Right cardiac atrium (tissue), 5 donors: Measurements from ENCODE around the gene CACNA1D. TPM values are rescaled to one million over a fixed set of nuclear protein-coding genes. Genes with fewer than 3 reads are reported as not detected.

Source experiments
- ATAC-seq, 2 donors: fragments of 200-7000 bp; cut with Tn5 transposase; one replicate each; pipeline versions ENCODE4 v1.8.0 to v1.9.1; 2020; ENCODE audit warnings: moderate library complexity in 2 of 2, mild to moderate bottlenecking in 1 of 2
- DNase-seq, 3 donors: peaks; one replicate each; pipeline ENCODE4 v3.0.0-alpha.2; 2020
- H3K27ac ChIP-seq: one replicate; pipeline ENCODE4 v1.5.1; 2013; ENCODE audit warnings: mild to moderate bottlenecking, low read length, control low read depth, moderate library complexity
- H3K27me3 ChIP-seq: one replicate; pipeline ENCODE4 v1.6.1; 2013; ENCODE audit not compliant: control insufficient read depth, insufficient read depth
- H3K4me1 ChIP-seq: one replicate; pipeline ENCODE4 v1.6.1; 2013; ENCODE audit warnings: low read length; ENCODE audit not compliant: control insufficient read depth, insufficient read depth
- H3K4me3 ChIP-seq: one replicate; pipeline ENCODE4 v1.5.1; 2013; ENCODE audit warnings: low read length, control low read depth
- H3K9me3 ChIP-seq: one replicate; pipeline ENCODE4 v1.6.1; 2013; ENCODE audit warnings: low read length; ENCODE audit not compliant: control insufficient read depth
- WGBS: extraction: QIAGEN DNeasy Blood & Tissue Kit; methylation state at CpG from one replicate; pipeline ENCODE4 v1.1.7; 2013; 5-methylcytosine and 5-hydroxymethylcytosine counted together
- intact Hi-C, 4 donors: fragments of 100-400 bp; cut with DNase I; formaldehyde crosslinking; loops; one replicate each; pipeline versions ENCODE4 v1.11.0 to v1.14.0; 2022 to 2023
- polyA plus RNA-seq: library from polyadenylated mRNA; stranded (reverse); fragments of 200-250 nt; gene quantifications from one replicate; pipeline ENCODE4 v1.2.3, GENCODE V29; 2013
- total RNA-seq, 4 donors: library from RNA; stranded (reverse); fragmentation: NEBNext Ultra II Directional; extraction: Animal tissue kit (Norgen Biotek cat#: 25700); gene quantifications; one replicate each; pipeline ENCODE4 v1.2.1, GENCODE V29; 2021
- donor health status: healthy with polysubstance abuse.
- donor health status: DM: no; HTN: yes; CAD: no.
- donor health status: DM: no; HTN: no; CAD: no.
- donor health status: DM: no; HTN: yes; CAD: no; lungs with severe emphysema.
- donor health status: DM: yes; HTN: yes; CAD: no.

CACNA1D gene
- total and polyA plus RNA-seq, 5 donors: 3.7 to 11.3 (median 10.4) TPM

DNA sequence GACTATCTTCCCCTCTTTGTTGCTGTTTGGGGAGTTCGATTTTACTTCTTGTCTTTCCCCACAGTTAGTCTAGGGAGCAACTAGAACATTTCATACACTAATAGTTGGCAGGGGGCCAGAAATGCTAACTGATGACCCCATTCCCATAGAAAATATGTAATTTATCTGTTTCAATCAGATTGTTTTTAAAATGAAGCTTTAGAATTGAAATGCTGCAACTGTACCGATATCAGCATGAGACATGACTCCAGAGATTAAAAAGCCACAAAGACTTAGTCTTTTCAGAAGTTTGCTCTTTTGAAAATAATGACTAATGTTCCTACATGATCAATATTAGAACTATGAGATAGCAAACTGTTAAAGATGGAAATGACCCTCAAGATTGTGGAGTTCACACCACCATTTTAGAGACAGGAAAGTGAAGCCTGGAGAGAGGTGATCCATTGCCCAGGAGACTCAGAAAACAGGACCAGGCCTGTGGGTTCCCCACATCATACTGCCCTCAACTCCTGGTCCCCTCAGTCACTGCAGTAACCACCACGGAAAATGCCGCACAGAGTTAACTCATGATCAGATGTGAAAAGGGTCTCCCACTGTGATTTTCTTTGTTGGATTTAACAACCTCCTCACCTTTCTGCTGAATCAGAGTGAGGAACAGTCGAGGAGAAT lies 221.5 kb downstream of the CACNA1D start:
- no peaks in the 10 kb centered on the region for H3K27me3 ChIP-seq
- H3K4me3 ChIP-seq: no peak overlapping the region
- intact Hi-C loops: loop anchor here in 2 of 4 donors (10.0 kb wide), 1 partner anchor 341 kb away; no protein-coding TSS in a partner anchor
- peaks cover 8% of the 10 kb centered on the region for H3K4me1 ChIP-seq
- H3K9me3 ChIP-seq: no peaks in the 10 kb centered on the region
- no peak for ATAC-seq
- DNase-seq: no peak
- no peak overlapping the region for H3K27ac ChIP-seq
- 69% methylated on average over 5 of the region's 5 CpGs for WGBS

- DNase-seq (no peak), ATAC-seq (no peak)
- Histone ChIP-seq H3K27ac (no peak overlapping the region), H3K27me3 (no peaks in the 10 kb centered on the region), H3K9me3 (no peaks in the 10 kb centered on the region), H3K4me1 (peaks cover 7% of the 10 kb centered on the region), H3K4me3 (no peak overlapping the region)
- intact Hi-C loops: loop anchor here in 2 of 4 donors (10.0 kb wide), 1 partner anchor 342 kb away; no protein-coding TSS in a partner anchor
- WGBS: 77% methylated on average over 7 of the region's 7 CpGs
Measured at GRCh38 chr3:53716998-53717397, 222.6 kb downstream of the CACNA1D start.

- DNase-seq: no peak
- no peak for ATAC-seq
- no peak overlapping the region for H3K27ac ChIP-seq
- no peaks in the 10 kb centered on the region for H3K9me3 ChIP-seq
- H3K4me3 ChIP-seq: no peak overlapping the region
- intact Hi-C loops: loop anchor here in 2 of 4 donors (10.0 kb wide), 1 partner anchor 344 kb away; no protein-coding TSS in a partner anchor
- WGBS: 82% methylated on average over 17 of the region's 17 CpGs
- H3K4me1 ChIP-seq: peaks cover 4% of the 10 kb centered on the region
- no peaks in the 10 kb centered on the region for H3K27me3 ChIP-seq
Measured at GRCh38 chr3:53718462-53718861, 224.1 kb downstream of the CACNA1D start.

GRCh38 chr3:53719796-53720195 lies 225.4 kb downstream of the CACNA1D start:
- Histone ChIP-seq H3K27ac (no peak overlapping the region), H3K9me3 (no peaks in the 10 kb centered on the region), H3K4me3 (no peak overlapping the region), H3K4me1 (peaks cover 4% of the 10 kb centered on the region), H3K27me3 (no peaks in the 10 kb centered on the region)
- 78% methylated on average over 6 of the region's 6 CpGs for WGBS
- DNase-seq (no peak), ATAC-seq (no peak)
- intact Hi-C loops: loop anchor here in 2 of 4 donors (10.0 kb wide), 1 partner anchor 345 kb away; no protein-coding TSS in a partner anchor

DNA sequence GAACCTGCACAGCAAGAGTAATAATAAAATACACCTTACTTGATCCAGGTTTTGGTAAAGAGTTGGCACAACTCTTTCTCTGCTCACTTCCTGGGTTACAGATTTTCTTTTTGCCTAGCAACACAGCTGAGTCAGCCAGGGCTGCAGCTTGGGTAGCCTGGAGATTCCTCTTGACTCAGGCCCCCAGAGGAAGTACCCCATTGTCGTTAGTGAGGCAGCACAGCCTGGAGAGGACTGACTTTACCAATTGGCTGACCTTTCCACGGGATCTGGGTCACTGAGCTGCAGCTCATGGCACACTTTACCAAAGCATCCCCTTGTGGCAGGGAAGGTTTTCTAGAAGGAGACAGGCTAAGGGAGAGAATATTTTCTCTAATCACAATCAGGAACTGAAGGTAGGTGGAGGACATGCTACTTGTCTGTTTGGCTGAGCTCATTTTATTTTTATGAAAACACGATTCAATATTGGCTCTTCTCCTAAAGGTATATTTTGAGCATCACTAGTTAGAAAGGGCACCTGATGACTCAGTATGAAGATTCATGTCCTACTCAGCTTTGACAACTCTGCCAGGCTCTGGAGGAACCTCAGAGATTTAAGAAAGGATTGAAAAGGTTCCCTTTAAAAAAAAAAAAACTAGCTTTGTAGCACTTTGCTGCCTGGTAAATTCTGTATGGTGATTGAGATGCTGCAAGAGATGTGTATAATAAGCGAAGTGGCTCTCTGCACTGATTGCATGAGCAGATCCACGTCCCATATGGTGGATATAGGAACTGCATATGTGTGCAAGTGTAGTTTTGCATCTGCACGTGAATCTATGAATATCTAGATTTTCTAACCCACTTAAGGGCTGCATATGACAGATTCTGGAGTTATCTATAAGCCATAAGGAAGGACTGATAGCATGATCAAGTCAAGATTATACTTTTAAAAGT lies 227.0 kb downstream of the CACNA1D start:
- intact Hi-C loops: no loop called here
- Histone ChIP-seq H3K4me3 (no peak overlapping the region), H3K9me3 (no peaks in the 10 kb centered on the region), H3K27me3 (no peaks in the 10 kb centered on the region), H3K27ac (no peak overlapping the region), H3K4me1 (no peaks in the 10 kb centered on the region)
- ATAC-seq (no peak), DNase-seq (no peak)
- 57% methylated on average over 6 of the region's 6 CpGs for WGBS

- Histone ChIP-seq H3K27ac (no peak overlapping the region), H3K4me3 (no peak overlapping the region), H3K9me3 (no peaks in the 10 kb centered on the region), H3K27me3 (no peaks in the 10 kb centered on the region), H3K4me1 (no peaks in the 10 kb centered on the region)
- 87% methylated on average over 2 of the region's 2 CpGs for WGBS
- DNase-seq (no peak), ATAC-seq (no peak)
- intact Hi-C loops: no loop called here
Measured at GRCh38 chr3:53724566-53724965, 230.2 kb downstream of the CACNA1D start.

- WGBS: 71% methylated on average over 5 of the region's 5 CpGs
- Histone ChIP-seq H3K27ac (no peak overlapping the region), H3K27me3 (no peaks in the 10 kb centered on the region), H3K9me3 (no peaks in the 10 kb centered on the region), H3K4me1 (peaks cover 2% of the 10 kb centered on the region), H3K4me3 (no peak overlapping the region)
- intact Hi-C loops: no loop called here
- DNase-seq: no peak
- ATAC-seq: no peak
Measured at GRCh38 chr3:53725387-53725995, 231.1 kb downstream of the CACNA1D start.

DNA sequence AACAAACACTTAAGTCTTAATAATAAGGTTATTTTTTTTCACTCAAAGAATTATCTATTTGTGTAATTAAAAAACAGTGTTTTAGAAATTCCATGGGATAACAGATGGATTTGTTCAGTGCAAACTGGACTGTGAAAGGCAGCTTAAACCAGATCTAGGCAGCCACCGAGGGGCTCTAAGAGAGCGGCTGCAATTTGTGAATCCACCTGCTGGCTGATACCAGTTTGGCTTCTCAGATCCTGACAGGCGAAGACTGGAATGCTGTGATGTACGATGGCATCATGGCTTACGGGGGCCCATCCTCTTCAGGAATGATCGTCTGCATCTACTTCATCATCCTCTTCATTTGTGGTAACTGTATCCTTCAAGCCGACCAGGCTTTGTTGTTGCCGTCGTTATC lies 232.2 kb downstream of the CACNA1D start:
- no peak overlapping the region for H3K27ac ChIP-seq
- 71% methylated on average over 9 of the region's 9 CpGs for WGBS
- intact Hi-C loops: no loop called here
- no peaks in the 10 kb centered on the region for H3K27me3 ChIP-seq
- peaks cover 2% of the 10 kb centered on the region for H3K4me1 ChIP-seq
- no peak overlapping the region for H3K4me3 ChIP-seq
- H3K9me3 ChIP-seq: no peaks in the 10 kb centered on the region
- ATAC-seq: no peak
- DNase-seq: no peak

DNA sequence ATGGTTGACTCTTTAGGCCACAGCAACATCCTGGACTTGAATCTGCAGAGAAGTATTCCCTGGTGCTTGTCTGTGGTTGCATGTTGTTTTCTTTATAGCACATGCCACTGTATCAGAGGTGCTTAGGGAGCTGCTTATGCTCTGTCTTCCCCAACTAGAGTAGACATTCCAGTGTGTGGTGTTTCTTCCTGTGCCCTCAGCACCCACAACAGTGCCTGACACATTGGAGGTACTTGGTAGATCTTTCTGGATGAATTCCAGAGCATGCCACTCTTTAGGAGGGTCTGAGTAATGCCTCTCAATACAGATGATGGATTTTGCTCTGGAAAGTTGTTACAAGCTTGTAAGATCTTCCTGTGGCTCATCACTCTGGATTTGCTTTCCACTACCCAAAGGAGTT lies 234.2 kb downstream of the CACNA1D start:
- DNase-seq (no peak), ATAC-seq (no peak)
- peaks cover 2% of the 10 kb centered on the region for H3K4me1 ChIP-seq
- no peaks in the 10 kb centered on the region for H3K27me3 ChIP-seq
- H3K9me3 ChIP-seq: no peaks in the 10 kb centered on the region
- no peak overlapping the region for H3K27ac ChIP-seq
- no peak overlapping the region for H3K4me3 ChIP-seq
- intact Hi-C loops: no loop called here

- intact Hi-C loops: no loop called here
- H3K27me3 ChIP-seq: no peaks in the 10 kb centered on the region
- no peak overlapping the region for H3K4me3 ChIP-seq
- no peak overlapping the region for H3K27ac ChIP-seq
- ATAC-seq: no peak
- no peaks in the 10 kb centered on the region for H3K9me3 ChIP-seq
- WGBS: 88% methylated on average over 6 of the region's 6 CpGs
- DNase-seq: no peak
- peaks cover 2% of the 10 kb centered on the region for H3K4me1 ChIP-seq
Measured at GRCh38 chr3:53729159-53729558, 234.7 kb downstream of the CACNA1D start.

- no peak for DNase-seq
- ATAC-seq: no peak
- Histone ChIP-seq H3K4me3 (no peak overlapping the region), H3K27me3 (no peaks in the 10 kb centered on the region), H3K27ac (no peak overlapping the region), H3K4me1 (peaks cover 2% of the 10 kb centered on the region), H3K9me3 (no peaks in the 10 kb centered on the region)
- WGBS: 77% methylated on average over 2 of the region's 2 CpGs
- intact Hi-C loops: no loop called here
Measured at GRCh38 chr3:53729618-53730017, 235.2 kb downstream of the CACNA1D start.
